Ishikawa (cell line): ENCODE data around the gene STAP2.

Experiments
- RAD21 ChIP-seq: IDR thresholded peaks from 2 replicates; pipeline ENCODE4 v1.6.1; 2012; ENCODE audit warnings: low read depth
- YY1 ChIP-seq: IDR thresholded peaks from 2 replicates; pipeline ENCODE4 v1.6.1; 2012; ENCODE audit warnings: low read depth
- TF ChIP-seq, protein P1 (sequence below): IDR thresholded peaks from 2 replicates; pipeline ENCODE4 v1.6.1; 2012

DNA sequence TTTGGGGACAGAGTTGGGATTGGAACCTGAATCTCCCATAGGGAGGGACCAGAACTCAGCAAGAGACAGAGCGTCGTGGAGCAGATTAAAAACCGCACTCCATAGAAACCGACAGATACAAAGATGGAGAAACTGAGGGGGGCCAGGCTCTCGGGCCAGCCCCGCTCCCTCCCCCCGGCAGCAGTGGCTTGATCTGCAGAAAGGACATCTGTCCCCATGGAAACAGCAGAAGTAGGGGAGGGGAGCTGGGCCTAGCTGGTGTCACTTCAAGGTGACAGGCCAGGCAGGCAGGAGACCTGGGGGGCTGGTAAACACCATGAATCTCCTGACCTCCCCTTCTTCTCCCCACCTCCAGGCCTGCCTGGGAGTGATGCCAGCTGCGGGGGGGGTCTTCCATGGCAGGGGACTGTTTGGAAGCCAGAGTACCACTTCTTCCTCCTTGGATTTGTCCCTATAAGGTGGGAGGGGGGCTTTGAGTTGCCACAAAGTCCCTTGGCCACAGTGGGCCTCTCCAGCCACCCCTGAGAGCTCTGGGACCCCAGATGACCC is 47.4 kb downstream of the STAP2 start:
- TF ChIP-seq, protein P1, sequence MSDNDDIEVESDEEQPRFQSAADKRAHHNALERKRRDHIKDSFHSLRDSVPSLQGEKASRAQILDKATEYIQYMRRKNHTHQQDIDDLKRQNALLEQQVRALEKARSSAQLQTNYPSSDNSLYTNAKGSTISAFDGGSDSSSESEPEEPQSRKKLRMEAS = no peak
- no peak for TF ChIP-seq RAD21
- no peak for TF ChIP-seq YY1
